ENCODE data around the gene ST6GALNAC5. TPM values are rescaled to one million over a fixed set of nuclear protein-coding genes. Genes with fewer than 3 reads are reported as not detected.

The ST6GALNAC5 gene
- total and polyA plus RNA-seq, 8 donors, result 7.6 to 18.9 (median 10.0) TPM

- peak; percentile 13 for ATAC-seq
- TF ChIP-seq CTCF (IDR thresholded peaks at IDR 0.05), result no peak
- no peaks in the 10 kb centered on the region for H3K9me3 ChIP-seq
- no peaks in the 10 kb centered on the region for H3K36me3 ChIP-seq
- intact Hi-C loops (cut with DNase I), result no loop called here
- no peak overlapping the region for H3K4me3 ChIP-seq
- DNase-seq, result no peak
- H3K27ac ChIP-seq, result no peak overlapping the region
- no peaks in the 10 kb centered on the region for H3K27me3 ChIP-seq
- H3K4me1 ChIP-seq, result peaks cover 0 to 5% of the 10 kb centered on the region in 2 donors
Measured at GRCh38 chr1:77047978-77048614, 180.8 kb downstream of the ST6GALNAC5 start.

GRCh38 chr1:77048615-77049005, 181.3 kb downstream of the ST6GALNAC5 start:
- peak; percentile 71 for ATAC-seq
- Histone ChIP-seq H3K9me3 (no peaks in the 10 kb centered on the region), H3K36me3 (no peaks in the 10 kb centered on the region), H3K4me1 (peaks cover 0 to 5% of the 10 kb centered on the region in 2 donors), H3K27me3 (no peaks in the 10 kb centered on the region), H3K27ac (no peak overlapping the region), H3K4me3 (no peak overlapping the region)
- no peak for TF ChIP-seq CTCF (IDR thresholded peaks at IDR 0.05)
- DNase-seq, result no peak
- intact Hi-C loops (cut with DNase I), result no loop called here

GRCh38 chr1:77051425-77051824, 184.1 kb downstream of the ST6GALNAC5 start:
- no peaks in the 10 kb centered on the region for H3K36me3 ChIP-seq
- no peaks in the 10 kb centered on the region for H3K9me3 ChIP-seq
- no peak for TF ChIP-seq CTCF (IDR thresholded peaks at IDR 0.05)
- H3K4me1 ChIP-seq, result peaks cover 0 to 5% of the 10 kb centered on the region in 2 donors
- no peak overlapping the region for H3K4me3 ChIP-seq
- no peak for DNase-seq
- ATAC-seq, result no peak
- no peaks in the 10 kb centered on the region for H3K27me3 ChIP-seq
- intact Hi-C loops (cut with DNase I), result no loop called here
- H3K27ac ChIP-seq, result no peak overlapping the region

- Histone ChIP-seq H3K27ac (no peak overlapping the region), H3K27me3 (no peaks in the 10 kb centered on the region), H3K9me3 (no peaks in the 10 kb centered on the region), H3K36me3 (no peaks in the 10 kb centered on the region), H3K4me1 (no peaks in the 10 kb centered on the region), H3K4me3 (no peak overlapping the region)
- ATAC-seq (no peak), DNase-seq (no peak)
- intact Hi-C loops (cut with DNase I), result no loop called here
- TF ChIP-seq CTCF (IDR thresholded peaks at IDR 0.05), result no peak
Measured at GRCh38 chr1:77056525-77056924, 189.2 kb downstream of the ST6GALNAC5 start.

- ATAC-seq, result no peak
Measured at GRCh38 chr1:77057994-77058585, 190.8 kb downstream of the ST6GALNAC5 start.

More at GRCh38 chr1:77057994-77058585, 190.8 kb downstream of the ST6GALNAC5 start:
- Histone ChIP-seq H3K9me3 (no peaks in the 10 kb centered on the region), H3K27ac (no peak overlapping the region), H3K4me1 (no peaks in the 10 kb centered on the region), H3K27me3 (no peaks in the 10 kb centered on the region), H3K4me3 (no peak overlapping the region), H3K36me3 (no peaks in the 10 kb centered on the region)
- TF ChIP-seq CTCF (IDR thresholded peaks at IDR 0.05), result no peak
- DNase-seq, result no peak
- intact Hi-C loops (cut with DNase I), result no loop called here

Data from left lung (tissue), 10 donors.